Measurements from ENCODE around the gene SUPT4H1.
"Not testable (repeated sequence)": the region's sequence is repeated elsewhere in the genome, so short reads cannot be mapped to it uniquely, and the experiment has no call there.

Gene SUPT4H1

GRCh38 chr17:58351831-58352595 is at the start of gene SUPT4H1:
Gene SUPT4H1 (minus strand): TSS chr17:58352201. CDS start chr17:58352135, 66 bp downstream.
- peak; percentile 84 to 90 (median 88) for DNase-seq (ENCODE audit: low read depth in 3 of 3)

DNA sequence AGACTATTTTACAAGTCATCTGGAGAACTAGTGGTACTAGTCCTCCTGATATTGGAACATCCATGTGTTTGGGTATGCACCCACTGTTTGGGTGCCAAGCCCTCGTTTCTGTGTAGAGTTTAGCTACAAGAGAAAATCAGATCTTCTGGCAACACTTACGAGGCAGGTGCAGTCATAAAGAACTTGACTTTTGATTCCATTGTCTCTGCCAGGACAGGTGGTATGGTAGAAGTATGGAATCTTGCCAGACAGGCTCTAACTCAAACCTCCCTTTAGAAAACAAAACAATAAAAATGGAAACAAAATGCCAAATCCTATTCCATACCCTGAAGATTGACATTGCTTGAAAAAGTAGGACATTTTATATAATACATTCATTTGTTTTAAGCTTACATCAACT is 49.3 kb upstream of the SUPT4H1 start:
- DNase-seq (ENCODE audit: low read depth in 3 of 3) = no peak

- DNase-seq (ENCODE audit: low read depth in 3 of 3) = no peak
These were observed 48.8 kb upstream of the SUPT4H1 start for GRCh38 chr17:58400826-58401225.

DNA sequence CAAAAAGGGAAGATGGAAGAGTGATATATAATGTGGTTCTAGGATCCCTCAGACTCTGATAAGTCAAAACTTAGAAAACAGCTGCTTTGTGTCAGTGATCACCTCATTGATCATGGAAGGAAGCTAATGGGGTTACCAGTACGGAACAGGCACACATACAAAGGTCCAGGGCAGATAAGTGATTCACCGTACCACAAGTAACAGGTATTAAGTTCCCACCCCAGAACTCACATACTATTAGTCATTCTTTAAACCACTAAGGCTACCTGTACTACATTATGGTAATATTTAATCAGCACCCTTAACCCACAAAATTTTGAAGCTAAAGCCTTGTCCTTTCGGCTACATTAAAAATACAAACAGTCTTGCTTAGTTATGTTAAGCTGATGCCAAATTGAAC is 48.0 kb upstream of the SUPT4H1 start:
- no peak for DNase-seq (ENCODE audit: low read depth in 3 of 3)

GRCh38 chr17:58398574-58399266 is 46.7 kb upstream of the SUPT4H1 start:
- no peak for DNase-seq (ENCODE audit: low read depth in 3 of 3)

GRCh38 chr17:58397421-58397820 is 45.4 kb upstream of the SUPT4H1 start:
- DNase-seq (ENCODE audit: low read depth in 3 of 3) = not testable (repeated sequence)

DNA sequence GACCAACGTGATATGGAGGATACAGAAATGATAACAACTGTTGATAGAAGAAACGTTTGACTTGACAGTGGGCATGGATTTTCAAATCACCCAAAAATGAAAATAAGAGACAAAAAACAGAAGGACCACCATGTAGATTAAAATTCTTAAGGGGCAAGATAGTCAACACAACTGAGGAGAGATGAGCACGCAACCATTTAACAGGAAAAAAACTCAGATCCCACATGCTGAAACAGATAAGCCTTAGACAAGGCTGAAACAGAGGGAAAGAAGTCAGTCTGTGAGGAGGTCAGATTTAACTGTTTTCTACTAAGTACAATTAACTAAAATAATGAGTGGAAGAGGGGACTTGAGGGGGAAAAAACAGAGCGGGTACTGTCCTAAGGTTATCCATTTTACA is 44.2 kb upstream of the SUPT4H1 start:
- no peak for DNase-seq (ENCODE audit: low read depth in 3 of 3)

GRCh38 chr17:58394534-58395223 is 42.7 kb upstream of the SUPT4H1 start:
- no peak for DNase-seq (ENCODE audit: low read depth in 3 of 3)

- no peak for DNase-seq (ENCODE audit: low read depth in 3 of 3)
These were observed 39.4 kb upstream of the SUPT4H1 start for GRCh38 chr17:58391302-58391984.

DNA sequence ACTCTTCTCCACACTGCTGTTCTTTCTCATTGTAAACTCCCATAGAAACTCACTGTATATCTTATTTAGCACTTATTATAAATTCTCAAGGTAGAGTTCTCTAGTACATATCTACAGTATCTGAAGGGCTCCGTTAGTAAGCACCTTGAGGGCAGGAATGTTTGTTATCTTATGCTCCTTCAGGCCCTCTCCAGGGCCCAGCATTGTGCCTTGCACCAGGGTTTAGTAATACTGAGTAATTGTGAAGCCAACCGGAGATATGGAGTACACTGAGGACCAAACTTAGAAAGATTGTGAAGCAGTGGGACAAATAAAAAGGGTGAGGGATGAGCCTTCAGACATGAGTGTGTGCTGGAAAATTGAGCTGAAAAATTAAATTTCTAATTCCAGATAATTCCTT is 38.9 kb upstream of the SUPT4H1 start:
- DNase-seq (ENCODE audit: low read depth in 3 of 3) = no peak

DNA sequence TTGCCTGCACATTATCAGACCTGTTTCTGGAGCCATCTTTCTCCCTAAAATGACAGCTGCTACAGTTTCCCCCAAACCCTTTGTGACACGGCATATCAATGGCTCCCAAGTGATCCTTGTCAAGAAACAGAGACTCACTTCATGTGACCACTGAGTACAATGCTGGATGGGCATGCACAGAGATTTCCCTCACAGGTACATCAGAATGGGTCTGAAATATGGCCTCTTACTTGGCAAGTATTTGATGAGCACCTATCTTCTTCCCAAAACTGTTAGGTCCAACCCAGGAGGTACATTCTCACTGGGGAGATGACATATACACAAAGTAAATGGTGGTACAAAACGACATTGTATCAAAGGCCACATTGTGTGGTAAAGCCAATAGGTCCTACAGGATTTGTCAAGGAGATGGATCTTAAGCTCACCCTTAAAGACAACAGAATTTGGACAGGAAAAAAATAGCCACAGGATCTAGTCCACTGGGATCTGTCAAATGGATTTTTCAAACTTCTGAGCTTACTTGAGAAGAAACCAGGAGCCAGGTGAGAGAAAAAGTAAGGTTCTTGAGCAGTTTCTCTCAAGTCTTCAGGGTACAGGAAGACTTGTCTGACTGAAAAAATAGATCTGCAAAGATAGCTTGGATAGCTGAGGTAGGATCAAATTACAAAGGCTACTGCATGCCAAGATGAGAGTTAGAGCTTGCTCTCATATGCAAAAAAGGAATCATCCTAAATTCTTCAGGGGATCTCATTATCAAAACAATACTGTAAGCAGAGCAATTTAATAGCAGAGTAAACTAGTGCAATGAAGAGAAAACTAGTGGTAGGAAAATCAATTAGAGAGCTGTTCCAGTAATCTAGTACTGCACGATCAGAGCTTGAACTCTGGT is 36.5 kb upstream of the SUPT4H1 start:
- no peak for DNase-seq (ENCODE audit: low read depth in 3 of 3)

DNA sequence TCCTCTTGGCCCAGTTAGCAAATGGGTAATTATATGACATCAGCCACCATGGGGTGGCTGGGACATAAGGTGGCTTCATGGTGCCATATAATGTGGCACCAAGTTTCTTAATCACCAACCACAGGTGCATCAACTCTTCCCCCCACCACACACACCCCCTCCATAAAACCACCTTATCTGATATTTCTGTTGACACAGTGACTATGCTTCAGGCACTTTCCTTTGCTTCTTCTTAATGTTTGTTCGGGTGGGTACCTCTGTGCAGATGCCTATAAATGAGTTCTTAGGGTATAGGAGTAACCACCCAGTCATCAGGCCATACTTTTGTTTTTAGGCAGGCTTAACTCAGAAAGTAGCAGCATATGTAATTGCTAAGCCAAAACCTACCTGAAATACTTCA is 35.8 kb upstream of the SUPT4H1 start:
- peak in 1 of 3 donors; percentile 6 for DNase-seq (ENCODE audit: low read depth in 3 of 3)

GRCh38 chr17:58386708-58387107 is 34.7 kb upstream of the SUPT4H1 start:
- DNase-seq (ENCODE audit: low read depth in 3 of 3) = no peak

GRCh38 chr17:58385359-58385899 is 33.4 kb upstream of the SUPT4H1 start:
- no peak for DNase-seq (ENCODE audit: low read depth in 3 of 3)

DNA sequence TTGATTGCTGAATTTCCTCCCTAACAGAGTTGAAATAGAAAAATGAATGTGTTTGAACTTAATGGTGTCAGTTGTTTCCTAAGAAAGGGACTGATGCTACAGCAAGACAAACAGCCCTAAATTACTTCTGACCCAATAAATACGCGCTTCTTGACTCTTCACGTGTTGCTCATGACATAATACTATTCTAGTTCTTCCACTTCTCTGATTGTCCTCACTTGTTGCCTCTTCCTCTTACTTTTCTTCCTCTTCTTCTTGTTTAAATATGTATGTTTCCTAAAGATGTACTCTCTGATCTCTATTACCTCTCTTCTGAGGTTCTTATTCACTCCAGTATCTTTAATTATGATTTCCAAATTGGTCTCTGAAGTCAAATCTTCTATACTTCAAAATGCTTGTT is 32.9 kb upstream of the SUPT4H1 start:
- DNase-seq (ENCODE audit: low read depth in 3 of 3) = no peak

DNA sequence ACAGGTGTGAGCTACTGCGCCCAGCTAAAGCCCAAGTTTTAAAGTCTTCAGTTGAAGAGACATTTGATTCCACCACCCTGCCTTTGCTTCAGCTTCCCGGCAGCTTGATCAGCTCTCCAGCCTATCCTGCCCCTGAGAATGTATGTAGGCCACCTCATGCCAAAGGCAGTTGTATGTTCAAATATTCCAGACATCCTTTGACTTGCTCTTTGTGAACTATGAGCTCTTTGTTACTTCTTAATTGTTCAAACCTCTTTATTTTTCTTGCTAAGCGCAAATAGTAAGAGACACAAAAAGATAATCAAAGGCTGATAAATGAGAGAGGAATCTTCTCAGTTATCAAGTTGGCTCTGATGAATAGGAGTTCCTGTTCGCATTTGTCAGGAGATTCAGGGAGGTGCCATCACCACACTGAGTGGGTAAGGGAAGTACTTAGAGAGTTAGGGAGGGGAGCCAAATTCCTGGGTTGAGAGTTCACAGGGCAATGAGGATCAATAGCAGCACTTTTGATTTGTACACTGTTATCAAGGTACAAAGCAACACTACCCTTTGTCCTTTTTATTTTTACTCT is 32.0 kb upstream of the SUPT4H1 start:
- DNase-seq (ENCODE audit: low read depth in 3 of 3) = no peak

GRCh38 chr17:58382872-58383242 is 30.9 kb upstream of the SUPT4H1 start:
- DNase-seq (ENCODE audit: low read depth in 3 of 3) = no peak

DNA sequence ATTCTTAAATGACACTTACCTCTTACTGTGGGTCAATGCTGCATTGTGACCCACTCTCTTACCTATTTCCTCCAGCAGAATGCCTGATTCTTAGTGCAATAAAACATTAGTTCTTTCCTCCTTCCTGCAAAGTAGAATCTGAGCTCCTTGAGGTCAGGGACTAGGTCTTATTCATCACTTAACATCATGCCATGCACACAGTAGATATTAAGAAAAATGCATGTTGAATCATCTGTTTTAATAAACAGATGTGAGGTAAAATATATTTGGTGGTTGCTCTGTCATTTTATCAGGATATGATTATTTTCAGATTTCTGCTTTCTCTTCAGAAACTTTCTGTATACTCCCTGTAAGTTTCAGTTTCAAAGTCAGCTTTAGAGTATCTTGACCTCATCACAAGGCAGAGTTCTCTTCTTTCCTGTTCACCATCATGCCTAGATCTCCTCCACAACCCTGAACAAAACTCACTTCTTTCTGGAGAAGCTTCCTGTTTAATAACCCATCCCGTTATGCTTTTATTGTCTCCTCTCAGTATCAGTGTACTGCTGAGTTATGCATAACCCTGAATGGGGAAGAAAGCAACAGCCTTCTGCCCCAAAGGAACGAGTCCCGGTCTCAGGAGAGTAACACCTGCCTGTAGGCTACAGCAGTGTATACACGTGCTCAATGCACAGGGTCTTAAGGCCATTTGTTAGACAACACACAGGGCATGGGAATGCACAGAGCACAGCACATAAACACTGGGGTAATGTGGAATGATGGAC is 30.3 kb upstream of the SUPT4H1 start:
- no peak for DNase-seq (ENCODE audit: low read depth in 3 of 3)

DNA sequence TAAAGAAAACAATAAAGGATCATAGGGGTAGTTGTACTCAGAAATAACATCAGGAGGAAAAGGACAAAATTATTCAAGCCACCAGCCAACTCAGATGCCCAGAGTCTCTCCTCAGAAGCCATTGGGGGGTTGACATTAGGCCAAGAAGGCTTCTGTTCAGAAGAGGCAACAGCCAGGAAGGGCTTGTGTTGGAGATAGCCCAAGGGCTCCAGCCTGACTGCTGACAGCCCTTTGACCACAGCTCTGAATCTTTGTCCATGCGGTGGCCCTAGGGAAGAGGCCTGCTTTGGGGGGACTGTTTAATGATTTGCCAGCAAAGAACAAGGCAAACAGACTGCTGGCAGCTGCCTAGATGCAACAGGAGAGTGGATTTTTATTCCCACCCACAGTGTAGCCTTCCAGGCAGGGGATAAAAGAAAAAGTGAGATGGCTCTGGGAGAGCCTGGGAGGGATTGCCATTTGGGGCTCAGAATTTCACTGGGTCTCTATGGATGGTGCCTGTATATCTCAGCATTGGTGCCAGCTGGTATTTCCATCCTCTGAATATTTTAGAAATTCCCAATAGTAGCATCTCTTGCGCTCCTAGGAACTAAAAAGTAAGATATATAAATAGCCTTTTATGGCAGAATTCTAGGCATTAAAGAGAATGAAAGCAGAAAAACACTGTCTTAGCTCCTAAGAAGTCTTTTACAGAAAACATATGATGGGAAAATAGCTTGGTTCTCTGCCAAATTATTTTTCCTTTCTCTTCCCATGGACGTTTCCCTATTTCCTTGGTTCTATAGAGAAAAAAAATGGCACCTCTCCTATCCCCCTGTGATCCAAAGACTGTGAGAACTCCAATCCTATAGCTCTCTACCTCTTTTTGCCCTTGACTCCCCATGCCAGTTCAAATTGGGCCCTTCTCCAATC is 29.4 kb upstream of the SUPT4H1 start:
- no peak for DNase-seq (ENCODE audit: low read depth in 3 of 3)

Measured in stimulated activated CD4-positive, alpha-beta T cell treated with anti-CD3 and anti-CD28 coated beads, TNF-alpha, amount 100 ng/mL, for 48 hours (primary cell).